GM18870 (cell line): Measurements from ENCODE around the gene NXF1.
"Not testable (repeated sequence)": the region's sequence is repeated elsewhere in the genome, so short reads cannot be mapped to it uniquely, and the experiment has no call there.

ENCODE experiments used
- ATAC-seq: cut with Tn5 transposase; IDR thresholded peaks from one replicate; pipeline ENCODE4 v1.9.1; 2021; ENCODE audit warnings: moderate library complexity; ENCODE audit not compliant: unreplicated experiment

The NXF1 gene

GRCh38 chr11:62805076-62805892 lies at the start of gene NXF1:
Gene NXF1, minus strand, starts transcription at chr11:62805440. Its CDS starts 84 bp downstream, at chr11:62805356.
- peak; percentile 67 for ATAC-seq

GRCh38 chr11:62854013-62854824 lies 49.0 kb upstream of the NXF1 start:
- no peak for ATAC-seq

DNA sequence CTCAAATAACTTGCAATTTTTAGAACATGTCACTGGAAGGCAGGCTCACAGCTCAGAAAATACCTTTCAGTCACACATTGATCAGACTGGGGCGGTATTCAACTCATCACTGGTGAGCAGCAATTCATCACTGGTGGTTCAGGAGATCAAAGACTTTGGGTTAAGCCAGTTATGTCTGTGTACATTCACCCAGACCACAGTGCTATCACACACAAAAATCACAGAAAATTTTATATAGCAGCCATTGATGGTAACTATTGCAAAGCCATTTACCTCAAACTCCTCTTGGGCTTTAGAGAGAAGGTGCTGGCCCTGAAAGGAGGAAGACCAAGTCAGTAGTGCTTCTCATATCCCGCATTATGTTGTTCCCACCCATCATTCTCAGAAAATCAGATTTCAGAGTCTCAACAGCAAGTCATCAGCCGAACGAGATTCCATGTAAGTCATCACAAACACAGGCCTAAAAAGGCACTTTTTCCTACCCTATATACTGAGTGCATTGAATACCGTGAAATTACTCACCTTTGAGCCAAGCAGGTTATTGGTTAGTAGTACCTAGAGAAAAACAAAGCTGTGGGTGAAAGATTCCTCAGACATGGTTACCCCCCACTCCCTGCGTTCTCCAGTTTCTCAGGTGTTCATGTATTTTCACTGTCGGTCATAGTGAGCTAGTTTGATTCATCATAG lies 48.2 kb upstream of the NXF1 start:
- ATAC-seq, result no peak

DNA sequence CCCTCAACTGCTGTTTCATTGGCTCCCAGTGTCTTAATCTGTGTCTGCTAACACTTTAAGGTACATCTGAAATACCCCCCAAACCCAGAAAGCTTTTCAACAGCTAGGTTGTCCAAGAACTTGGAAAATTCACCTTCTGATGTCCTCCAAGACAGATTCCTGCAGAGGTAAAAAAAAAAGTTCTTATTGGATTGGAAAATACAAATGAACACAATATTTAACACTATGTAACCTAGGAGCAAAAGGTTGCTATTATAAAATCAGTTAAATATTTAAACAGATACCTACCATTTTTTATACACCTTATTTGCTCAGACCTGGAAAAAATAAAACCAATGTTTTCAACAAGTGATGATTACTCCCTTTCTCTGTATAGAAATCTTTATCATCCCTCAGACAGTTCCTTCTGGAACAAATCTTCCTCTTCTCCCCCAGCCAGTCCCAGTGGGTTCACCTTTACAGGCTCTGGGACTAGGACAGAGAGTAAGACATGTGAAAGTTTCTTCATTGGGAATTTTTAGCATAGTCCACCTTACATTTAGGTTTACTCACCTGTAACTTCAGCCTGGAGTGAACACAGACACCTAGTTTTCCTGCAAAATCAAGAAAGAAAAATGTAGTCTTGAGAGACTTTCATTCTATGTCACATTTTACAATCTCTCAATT lies 47.4 kb upstream of the NXF1 start:
- no peak for ATAC-seq

DNA sequence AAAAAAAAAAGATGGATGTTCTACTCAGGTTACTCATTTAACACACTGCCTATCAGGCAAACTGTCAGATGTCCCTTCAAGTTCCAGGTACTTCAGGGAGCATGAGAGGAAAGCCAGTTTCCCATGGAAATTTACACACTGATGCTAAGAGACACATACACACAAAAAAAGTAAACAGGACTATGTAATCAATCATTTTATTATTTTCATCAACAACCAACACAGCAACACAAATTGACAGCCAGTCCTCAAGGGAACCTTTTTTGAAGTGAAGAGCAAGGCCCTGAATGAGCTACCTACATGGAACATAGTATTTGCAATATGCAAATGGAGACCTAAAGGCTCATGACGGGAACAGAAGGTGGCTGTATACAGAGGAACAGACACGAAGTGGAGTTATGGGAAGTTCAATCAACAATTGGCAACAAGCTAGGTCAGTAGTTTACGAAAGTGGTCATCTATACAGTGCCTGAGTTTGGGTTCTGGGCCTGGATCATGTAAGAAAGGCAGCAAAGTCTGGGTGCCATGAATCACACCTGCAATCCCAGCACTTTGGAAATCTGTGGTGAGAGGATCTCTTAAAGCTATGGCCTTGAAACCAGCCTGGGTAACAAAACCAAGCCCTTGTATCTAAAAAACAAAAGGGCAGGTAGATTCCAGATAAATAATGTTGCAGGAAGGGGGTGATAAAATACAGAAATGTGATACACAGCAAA lies 46.7 kb upstream of the NXF1 start:
- ATAC-seq, result no peak

GRCh38 chr11:62850911-62851806 lies 45.9 kb upstream of the NXF1 start:
- ATAC-seq, result no peak

- ATAC-seq, result no peak
Observed at GRCh38 chr11:62847767-62848314, 42.6 kb upstream of the NXF1 start.

DNA sequence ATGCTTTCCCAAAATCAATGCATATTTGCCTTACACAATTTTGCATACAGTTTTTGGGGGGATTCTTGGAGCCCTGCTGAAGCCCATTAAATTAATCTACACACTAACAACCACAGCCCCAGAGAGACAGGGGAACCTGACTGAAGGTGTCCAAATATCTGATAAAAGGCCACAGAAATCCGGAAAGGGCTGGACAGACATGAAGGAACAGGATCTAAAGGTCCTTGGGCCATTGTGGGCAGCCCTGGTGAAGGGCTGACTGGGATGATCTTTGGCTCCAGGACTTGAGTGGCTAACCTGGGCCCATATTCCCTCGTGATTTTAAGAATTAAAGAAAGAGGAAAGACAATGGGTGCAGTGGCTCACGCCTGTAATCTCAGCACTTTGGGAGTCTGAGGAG lies 40.9 kb upstream of the NXF1 start:
- ATAC-seq, result no peak

- no peak for ATAC-seq
Observed at GRCh38 chr11:62844154-62844553, 38.9 kb upstream of the NXF1 start.

- no peak for ATAC-seq
Observed at GRCh38 chr11:62843466-62843865, 38.2 kb upstream of the NXF1 start.

- ATAC-seq, result not testable (repeated sequence)
Observed at GRCh38 chr11:62842891-62843290, 37.7 kb upstream of the NXF1 start.

DNA sequence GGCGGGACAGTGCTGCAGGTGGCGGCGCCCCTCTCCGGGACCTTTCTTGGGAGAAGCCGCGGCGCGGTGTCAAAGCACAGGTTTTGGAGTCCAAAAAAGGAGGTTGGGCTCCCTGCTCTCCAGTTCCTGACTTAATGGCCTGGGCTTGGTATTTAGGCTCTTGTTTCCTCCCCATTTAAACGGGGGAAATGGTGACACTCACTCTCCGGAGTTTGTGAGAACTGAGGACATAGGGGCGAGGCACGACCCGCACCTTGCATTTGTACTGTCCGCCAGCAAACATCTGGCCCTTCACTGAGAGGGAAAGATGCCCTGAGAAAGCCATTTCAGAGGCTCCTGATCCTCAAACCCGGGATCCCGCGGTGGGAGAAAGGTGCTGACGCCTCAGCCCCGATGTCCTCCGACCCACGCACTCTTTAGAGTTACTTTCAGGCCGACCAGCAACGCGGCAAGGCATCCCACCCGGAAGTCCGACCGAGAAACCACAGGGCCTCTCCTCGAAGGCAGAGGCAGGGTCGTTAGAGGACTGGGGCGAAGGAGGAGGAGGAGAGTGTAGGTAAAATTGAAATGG lies 37.0 kb upstream of the NXF1 start:
- no peak for ATAC-seq

DNA sequence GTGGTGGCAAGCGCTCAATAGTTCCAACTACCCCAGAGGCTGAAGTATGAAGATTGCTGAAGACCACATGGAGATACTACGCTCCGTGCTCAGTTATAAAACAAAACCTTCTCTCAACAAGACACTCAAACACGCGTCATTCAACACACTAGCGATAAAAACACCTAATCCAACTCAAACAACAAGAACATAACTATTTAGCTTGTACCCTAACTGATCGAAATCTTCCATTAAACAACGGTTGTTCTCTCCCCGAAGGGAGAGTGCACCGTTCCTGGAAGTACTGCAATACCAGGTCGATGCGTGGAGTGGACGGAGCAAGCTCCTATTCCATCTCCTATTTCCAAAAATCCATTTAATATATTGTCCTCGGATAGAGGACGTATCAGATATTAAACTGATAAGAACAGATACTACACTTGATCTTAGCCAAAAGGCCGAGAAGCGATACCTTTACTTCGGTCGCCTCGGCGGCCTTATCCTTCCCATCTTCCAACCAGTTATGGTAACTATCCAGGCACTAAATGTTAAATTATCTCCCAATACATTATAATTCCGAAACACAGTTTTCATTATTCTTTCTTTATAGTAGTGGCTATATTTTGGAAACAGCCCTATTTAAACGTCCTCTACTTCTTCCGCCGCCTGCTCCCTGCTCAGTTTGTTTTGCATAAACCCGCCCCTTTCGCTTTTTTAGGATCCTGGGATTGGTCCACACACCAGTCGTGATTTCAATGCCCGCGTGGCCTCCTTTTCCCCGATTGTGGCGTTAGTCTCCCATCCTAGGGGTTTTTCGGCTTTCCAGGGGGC lies 36.3 kb upstream of the NXF1 start:
- peak; percentile 62 for ATAC-seq

- ATAC-seq, result not testable (repeated sequence)
Observed at GRCh38 chr11:62840721-62841360, 35.6 kb upstream of the NXF1 start.

- ATAC-seq, result peak; percentile 30
Observed at GRCh38 chr11:62839050-62839945, 34.1 kb upstream of the NXF1 start, which contains the start of gene WDR74. Gene WDR74, minus strand, starts transcription at chr11:62839590. Its CDS starts 20 bp downstream, at chr11:62839570.

- no peak for ATAC-seq
Observed at GRCh38 chr11:62835336-62835735, 30.1 kb upstream of the NXF1 start.
